Nephron (organoid): ENCODE measurements around the gene ABHD16B.

ENCODE experiments used
- H3K27ac Mint-ChIP-seq, 3 experiments: 2 replicates each; pipeline ENCODE4 v1.8.0; 2020; ENCODE audit warnings: mixed read lengths in 3 of 3, mild to moderate bottlenecking in 2 of 3, moderate library complexity in 1 of 3
- H3K27me3 Mint-ChIP-seq: 2 replicates; pipeline ENCODE4 v1.8.0; 2021; ENCODE audit warnings: low read depth, mild to moderate bottlenecking, moderate library complexity, mixed read lengths
- H3K36me3 Mint-ChIP-seq: 2 replicates; pipeline ENCODE4 v1.8.0; 2020; ENCODE audit warnings: low read depth, mixed read lengths
- H3K4me1 Mint-ChIP-seq: 2 replicates; pipeline ENCODE4 v1.8.0; 2020; ENCODE audit warnings: mixed read lengths
- H3K4me3 Mint-ChIP-seq, 3 experiments: 2 replicates each; pipeline ENCODE4 v1.8.0; 2020; ENCODE audit warnings: mild to moderate bottlenecking in 3 of 3, mixed read lengths in 3 of 3, moderate library complexity in 2 of 3
- H3K9me3 Mint-ChIP-seq: 2 replicates; pipeline ENCODE4 v1.8.0; 2020; ENCODE audit warnings: mixed read lengths
- CTCF ChIP-seq, 3 experiments: fragments of 200-600 bp; sonication (generic); IDR thresholded peaks; one replicate each; pipeline ENCODE4 v1.5.0; 2021; ENCODE audit warnings: antibody characterized with exemption in 3 of 3; ENCODE audit not compliant: unreplicated experiment in 3 of 3

ABHD16B gene

GRCh38 chr20:63861365-63861934, at the start of gene ABHD16B:
Gene ABHD16B, plus strand, starts transcription at chr20:63861498. Its CDS starts 43 bp downstream, at chr20:63861541.
- Mint-ChIP-seq H3K36me3 (peaks cover 3% of the 10 kb centered on the region), H3K4me3 (peak within 1 kb of the TSS in 1 of 3 experiments; percentile 48), H3K27ac (peak within 1 kb of the TSS in 2 of 3 experiments; percentile 20 to 93), H3K4me1 (peaks cover 45% of the 10 kb centered on the region), H3K9me3 (no peaks in the 10 kb centered on the region), H3K27me3 (no peaks in the 10 kb centered on the region)
- TF ChIP-seq CTCF (IDR thresholded peaks at IDR 0.05; ENCODE audit: unreplicated experiment in 3 of 3): no peak

- H3K27me3 Mint-ChIP-seq: peaks cover 3% of the 10 kb centered on the region
These were observed 46.2 kb upstream of the ABHD16B start for GRCh38 chr20:63814891-63815614.

GRCh38 chr20:63815615-63816253, 45.6 kb upstream of the ABHD16B start:
- H3K9me3 Mint-ChIP-seq: no peaks in the 10 kb centered on the region
- H3K27ac Mint-ChIP-seq: no peak overlapping the region
- TF ChIP-seq CTCF (IDR thresholded peaks at IDR 0.05; ENCODE audit: unreplicated experiment in 3 of 3): no peak
- H3K27me3 Mint-ChIP-seq: peaks cover 3% of the 10 kb centered on the region
- H3K4me3 Mint-ChIP-seq: no peak overlapping the region
- peaks cover 9% of the 10 kb centered on the region for H3K36me3 Mint-ChIP-seq
- H3K4me1 Mint-ChIP-seq: peaks cover 12% of the 10 kb centered on the region

More at GRCh38 chr20:63814891-63815614, 46.2 kb upstream of the ABHD16B start:
- Mint-ChIP-seq H3K27ac (peak overlapping the region in 1 of 3 experiments; percentile 33), H3K4me3 (no peak overlapping the region), H3K4me1 (peaks cover 12% of the 10 kb centered on the region), H3K9me3 (no peaks in the 10 kb centered on the region), H3K36me3 (peaks cover 9% of the 10 kb centered on the region)
- no peak for TF ChIP-seq CTCF (IDR thresholded peaks at IDR 0.05; ENCODE audit: unreplicated experiment in 3 of 3)

GRCh38 chr20:63819224-63819921, 41.9 kb upstream of the ABHD16B start:
- H3K4me1 Mint-ChIP-seq: peaks cover 25% of the 10 kb centered on the region
- H3K4me3 Mint-ChIP-seq: no peak overlapping the region
- no peaks in the 10 kb centered on the region for H3K9me3 Mint-ChIP-seq
- peak overlapping the region; percentile 65 to 77 (median 76) for H3K27ac Mint-ChIP-seq
- peaks cover 25% of the 10 kb centered on the region for H3K36me3 Mint-ChIP-seq
- peak in 2 of 3 experiments; percentile 25 for TF ChIP-seq CTCF (IDR thresholded peaks at IDR 0.05; ENCODE audit: unreplicated experiment in 3 of 3)
- peaks cover 8% of the 10 kb centered on the region for H3K27me3 Mint-ChIP-seq

GRCh38 chr20:63821811-63822210, 39.5 kb upstream of the ABHD16B start:
- Mint-ChIP-seq H3K4me1 (peaks cover 29% of the 10 kb centered on the region), H3K27me3 (peaks cover 8% of the 10 kb centered on the region), H3K9me3 (no peaks in the 10 kb centered on the region), H3K36me3 (peaks cover 24% of the 10 kb centered on the region), H3K4me3 (no peak overlapping the region), H3K27ac (no peak overlapping the region)
- no peak for TF ChIP-seq CTCF (IDR thresholded peaks at IDR 0.05; ENCODE audit: unreplicated experiment in 3 of 3)
